LNCaP clone FGC (cell line): ENCODE measurements around the gene MPZL1.

Experiments used
- DNase-seq: peaks from one replicate; pipeline ENCODE4 v3.0.0-alpha.2; 2011; ENCODE audit warnings: low read depth
- H3K4me3 ChIP-seq: 2 replicates; pipeline ENCODE4 v1.5.1; 2011; ENCODE audit warnings: mild to moderate bottlenecking, low read depth, low read length, control low read depth
- CTCF ChIP-seq: IDR thresholded peaks from 2 replicates; pipeline ENCODE4 v1.5.1; 2012; ENCODE audit warnings: mild to moderate bottlenecking; ENCODE audit not compliant: control insufficient read depth, insufficient read depth; ENCODE audit errors: extremely low read depth

MPZL1 gene

GRCh38 chr1:167752219-167752985 lies 30.6 kb downstream of the MPZL1 start:
- TF ChIP-seq CTCF = no peak
- H3K4me3 ChIP-seq = no peak overlapping the region
- DNase-seq = no peak

- no peak for TF ChIP-seq CTCF
- no peak overlapping the region for H3K4me3 ChIP-seq
- no peak for DNase-seq
These were observed 33.9 kb downstream of the MPZL1 start for GRCh38 chr1:167755654-167756053.

- TF ChIP-seq CTCF = no peak
- DNase-seq = no peak
- no peak overlapping the region for H3K4me3 ChIP-seq
These were observed 35.1 kb downstream of the MPZL1 start for GRCh38 chr1:167756730-167757405.

- DNase-seq = no peak
- TF ChIP-seq CTCF = no peak
- no peak overlapping the region for H3K4me3 ChIP-seq
These were observed 35.9 kb downstream of the MPZL1 start for GRCh38 chr1:167757433-167758309.

- no peak for DNase-seq
- no peak for TF ChIP-seq CTCF
- no peak overlapping the region for H3K4me3 ChIP-seq
These were observed 39.6 kb downstream of the MPZL1 start for GRCh38 chr1:167761400-167761799.

GRCh38 chr1:167762061-167762746 lies 40.4 kb downstream of the MPZL1 start:
- TF ChIP-seq CTCF = no peak
- DNase-seq = no peak
- no peak overlapping the region for H3K4me3 ChIP-seq
